ENCODE measurements around the gene PPARD. TPM values are rescaled to one million over a fixed set of nuclear protein-coding genes. Genes with fewer than 3 reads are reported as not detected.
A peak's percentile ranks its signal among the peaks of the same experiment; 100 is the strongest.

PPARD gene
- total RNA-seq, 1 experiment from 2014 or later: 24.7 TPM

GRCh38 chr6:35457907-35458306 is 115.5 kb downstream of the PPARD start:
- peaks cover 16% of the 10 kb centered on the region for H3F3A ChIP-seq (ENCODE audit: insufficient read depth, low read depth)
- intact Hi-C loops (cut with micrococcal nuclease; ENCODE audit: unreplicated experiment): no loop called here
- H3K27ac ChIP-seq: no peak overlapping the region
- no peaks in the 10 kb centered on the region for H3K27me3 ChIP-seq (ENCODE audit: insufficient read depth, low read depth)
- no peak overlapping the region for H3K4me2 ChIP-seq
- no peaks in the 10 kb centered on the region for H3K9me2 ChIP-seq (ENCODE audit: insufficient read depth)
- no peaks in the 10 kb centered on the region for H3K36me3 ChIP-seq (ENCODE audit: low read depth)
- H3K79me2 ChIP-seq (ENCODE audit: low read depth): 0 out of 2 replicates have a peak, but pooled peaks cover 6% of the 10 kb centered on the region
- ChIA-PET CTCF (no interaction called here), POLR2A (ENCODE audit: unreplicated experiment) (interaction anchor here (0.6 to 0.7 kb wide), 2 partner anchors 33 to 256 kb away, joined by 5 to 29 read pairs; no protein-coding TSS in a partner anchor)
- BruUV-seq (replicated peaks): no TSS peak
- DNase-seq: no peak
- peaks cover 29% of the 10 kb centered on the region for H3K4me1 ChIP-seq (replicated peaks; ENCODE audit: insufficient read depth)
- H3K4me3 ChIP-seq: no peak overlapping the region
- no peaks in the 10 kb centered on the region for H4K20me1 ChIP-seq (ENCODE audit: insufficient read depth)
- no peak overlapping the region for H2AFZ ChIP-seq
- H3K9me3 ChIP-seq (ENCODE audit: insufficient read depth, low read depth): no peaks in the 10 kb centered on the region
- TF ChIP-seq, protein P1, sequence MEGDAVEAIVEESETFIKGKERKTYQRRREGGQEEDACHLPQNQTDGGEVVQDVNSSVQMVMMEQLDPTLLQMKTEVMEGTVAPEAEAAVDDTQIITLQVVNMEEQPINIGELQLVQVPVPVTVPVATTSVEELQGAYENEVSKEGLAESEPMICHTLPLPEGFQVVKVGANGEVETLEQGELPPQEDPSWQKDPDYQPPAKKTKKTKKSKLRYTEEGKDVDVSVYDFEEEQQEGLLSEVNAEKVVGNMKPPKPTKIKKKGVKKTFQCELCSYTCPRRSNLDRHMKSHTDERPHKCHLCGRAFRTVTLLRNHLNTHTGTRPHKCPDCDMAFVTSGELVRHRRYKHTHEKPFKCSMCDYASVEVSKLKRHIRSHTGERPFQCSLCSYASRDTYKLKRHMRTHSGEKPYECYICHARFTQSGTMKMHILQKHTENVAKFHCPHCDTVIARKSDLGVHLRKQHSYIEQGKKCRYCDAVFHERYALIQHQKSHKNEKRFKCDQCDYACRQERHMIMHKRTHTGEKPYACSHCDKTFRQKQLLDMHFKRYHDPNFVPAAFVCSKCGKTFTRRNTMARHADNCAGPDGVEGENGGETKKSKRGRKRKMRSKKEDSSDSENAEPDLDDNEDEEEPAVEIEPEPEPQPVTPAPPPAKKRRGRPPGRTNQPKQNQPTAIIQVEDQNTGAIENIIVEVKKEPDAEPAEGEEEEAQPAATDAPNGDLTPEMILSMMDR (conservative IDR thresholded peaks at IDR 0.05): no peak
- no peak for TF ChIP-seq EZH2 (IDR thresholded peaks at IDR 0.05; ENCODE audit: low read depth)

GRCh38 chr6:35461270-35461669 is 118.9 kb downstream of the PPARD start:
- Histone ChIP-seq H3F3A (ENCODE audit: insufficient read depth, low read depth) (peaks cover 16% of the 10 kb centered on the region), H3K9me3 (ENCODE audit: insufficient read depth, low read depth) (no peaks in the 10 kb centered on the region), H3K27ac (peak overlapping the region; percentile 46; the same call in 1 of the 2 replicates), H3K4me1 (replicated peaks; ENCODE audit: insufficient read depth) (peaks cover 16% of the 10 kb centered on the region), H3K27me3 (ENCODE audit: insufficient read depth, low read depth) (no peaks in the 10 kb centered on the region), H3K79me2 (ENCODE audit: low read depth) (no peaks in the 10 kb centered on the region), H3K9me2 (ENCODE audit: insufficient read depth) (no peaks in the 10 kb centered on the region), H3K4me2 (peak overlapping the region; percentile 46), H4K20me1 (ENCODE audit: insufficient read depth) (no peaks in the 10 kb centered on the region), H3K36me3 (ENCODE audit: low read depth) (no peaks in the 10 kb centered on the region), H3K4me3 (no peak overlapping the region), H2AFZ (no peak overlapping the region)
- TF ChIP-seq EZH2 (IDR thresholded peaks at IDR 0.05; ENCODE audit: low read depth): no peak
- DNase-seq: peak; percentile 43 to 80
- BruUV-seq (replicated peaks): no TSS peak
- ChIA-PET CTCF (interaction anchor here (0.6 to 0.7 kb wide), 2 partner anchors 89 to 120 kb away, joined by 3 read pairs; no protein-coding TSS in a partner anchor), POLR2A (ENCODE audit: unreplicated experiment) (no interaction called here)
- intact Hi-C loops (cut with micrococcal nuclease; ENCODE audit: unreplicated experiment): loop anchor here (10.0 kb wide), 1 partner anchor 274 kb away; the partner anchor contains the start of gene ARMC12

DNA sequence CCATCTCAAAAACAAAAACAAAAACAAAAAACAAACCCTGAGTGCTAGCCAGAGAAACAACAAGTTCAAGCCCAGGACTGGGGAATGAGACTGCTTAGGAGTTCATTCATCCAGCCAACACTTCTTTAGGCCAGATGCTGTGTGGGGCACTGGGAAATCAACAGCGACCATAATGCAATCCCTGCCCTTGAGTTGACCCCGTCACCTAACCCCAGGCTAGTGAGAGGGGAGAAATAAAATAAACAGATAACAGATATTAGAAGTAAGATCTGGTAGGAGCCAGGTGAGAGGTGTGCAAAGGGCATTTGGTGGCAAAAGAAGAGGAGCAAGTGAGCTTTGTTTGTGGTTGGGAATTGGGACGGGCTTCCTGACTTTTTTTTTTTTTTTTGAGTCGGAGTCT is 120.9 kb downstream of the PPARD start:
- no peak overlapping the region for H3K4me2 ChIP-seq
- no peak for TF ChIP-seq EZH2 (IDR thresholded peaks at IDR 0.05; ENCODE audit: low read depth)
- TF ChIP-seq, protein P1 (conservative IDR thresholded peaks at IDR 0.05): no peak
- H3K79me2 ChIP-seq (ENCODE audit: low read depth): peaks cover 1% of the 10 kb centered on the region
- H3K36me3 ChIP-seq (ENCODE audit: low read depth): no peaks in the 10 kb centered on the region
- CTCF ChIA-PET: no interaction called here
- BruUV-seq (replicated peaks): no TSS peak
- no peak overlapping the region for H3K27ac ChIP-seq
- H3F3A ChIP-seq (ENCODE audit: insufficient read depth, low read depth): peaks cover 16% of the 10 kb centered on the region
- no peaks in the 10 kb centered on the region for H3K9me3 ChIP-seq (ENCODE audit: insufficient read depth, low read depth)
- H3K27me3 ChIP-seq (ENCODE audit: insufficient read depth, low read depth): no peaks in the 10 kb centered on the region
- peaks cover 23% of the 10 kb centered on the region for H3K4me1 ChIP-seq (replicated peaks; ENCODE audit: insufficient read depth)
- H3K4me3 ChIP-seq: no peak overlapping the region
- intact Hi-C loops (cut with micrococcal nuclease; ENCODE audit: unreplicated experiment): loop anchor here (10.0 kb wide), 1 partner anchor 272 kb away; the partner anchor contains the start of gene ARMC12
- no peaks in the 10 kb centered on the region for H4K20me1 ChIP-seq (ENCODE audit: insufficient read depth)
- no peaks in the 10 kb centered on the region for H3K9me2 ChIP-seq (ENCODE audit: insufficient read depth)
- POLR2A ChIA-PET (ENCODE audit: unreplicated experiment): interaction anchor here (0.6 kb wide), 2 partner anchors 10 to 254 kb away, joined by 13 to 26 read pairs; no protein-coding TSS in a partner anchor
- no peak overlapping the region for H2AFZ ChIP-seq
- no peak for DNase-seq

Data from PC-9 (cell line).